HG03025 (cell line): ENCODE results near the gene SIRPA.

ENCODE experiments used
- ATAC-seq: cut with Tn5 transposase; IDR thresholded peaks from one replicate; pipeline ENCODE4 v1.9.1; 2021; ENCODE audit warnings: mild to moderate bottlenecking, moderate library complexity; ENCODE audit not compliant: unreplicated experiment, low FRiP score

Gene SIRPA

DNA sequence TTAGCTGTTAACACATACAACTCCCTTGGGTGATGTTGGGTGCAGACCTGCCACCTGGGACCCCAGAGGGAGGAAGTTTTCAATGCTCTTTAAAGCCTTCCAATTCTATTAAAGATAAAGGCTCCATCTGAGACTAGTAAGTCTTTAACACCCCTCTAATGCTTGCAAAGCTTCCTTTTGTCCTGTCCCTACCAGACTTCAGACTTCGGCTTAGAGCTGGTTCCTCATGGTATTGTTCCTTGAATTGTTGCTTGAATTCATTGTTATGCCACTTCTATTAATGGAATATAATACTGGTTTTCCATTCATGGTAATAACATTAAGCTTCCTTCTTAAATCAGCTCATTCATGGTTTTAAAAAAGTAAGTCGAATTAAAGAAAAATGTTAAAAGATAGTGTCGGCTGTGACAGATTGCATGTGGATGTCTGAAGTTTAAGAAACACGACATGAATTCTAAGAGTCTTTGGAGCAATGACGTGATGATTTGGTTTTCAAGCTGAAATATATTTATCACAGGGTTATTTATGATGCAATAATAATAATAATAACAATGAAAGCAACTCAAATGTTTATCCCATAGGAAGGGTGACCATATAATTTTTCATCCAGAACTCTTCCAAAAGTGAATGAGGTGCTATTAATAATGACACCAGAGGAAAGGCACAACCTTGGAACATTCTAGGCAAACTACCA, 76.8 kb downstream of the SIRPA start:
- no peak for ATAC-seq

DNA sequence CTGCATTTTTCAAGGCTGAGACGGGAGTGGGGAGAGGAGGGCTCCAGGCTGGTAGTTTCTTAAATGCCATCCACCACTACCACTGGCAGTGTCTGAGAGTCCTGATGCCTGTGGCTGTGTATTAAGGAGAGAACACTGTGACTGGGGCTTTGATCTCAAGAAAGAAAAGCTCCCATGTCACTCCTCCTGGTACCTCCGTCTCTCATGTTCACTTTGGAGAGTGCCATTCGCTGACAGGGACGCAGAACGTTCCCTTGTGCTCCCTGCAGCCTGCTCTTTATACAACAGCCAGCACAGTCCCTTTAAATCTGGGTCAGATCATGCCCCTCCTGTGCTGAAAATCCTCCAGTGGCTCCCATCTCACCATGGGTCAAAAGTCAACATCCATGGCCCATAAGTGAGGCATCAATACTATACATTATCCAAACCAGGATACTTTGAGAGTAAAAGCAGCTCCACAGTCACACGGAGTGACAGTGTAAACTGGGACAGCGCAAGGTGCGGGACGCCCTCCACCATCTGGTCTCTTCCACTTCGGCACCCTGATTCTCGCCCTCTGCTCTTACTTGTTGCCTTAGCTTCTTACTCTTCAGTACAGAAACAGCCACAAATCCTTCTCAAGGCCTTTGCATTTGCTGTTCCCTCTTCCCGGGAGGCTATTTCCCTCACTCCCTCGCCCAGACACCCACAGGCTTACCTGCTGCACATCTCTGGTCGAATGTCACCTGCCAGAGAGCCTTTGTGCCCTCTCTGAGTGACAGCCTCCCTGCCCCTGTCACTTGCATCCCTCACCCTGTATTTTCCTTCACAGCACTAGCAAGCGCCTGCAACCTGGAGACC, 78.6 kb downstream of the SIRPA start:
- ATAC-seq = no peak

DNA sequence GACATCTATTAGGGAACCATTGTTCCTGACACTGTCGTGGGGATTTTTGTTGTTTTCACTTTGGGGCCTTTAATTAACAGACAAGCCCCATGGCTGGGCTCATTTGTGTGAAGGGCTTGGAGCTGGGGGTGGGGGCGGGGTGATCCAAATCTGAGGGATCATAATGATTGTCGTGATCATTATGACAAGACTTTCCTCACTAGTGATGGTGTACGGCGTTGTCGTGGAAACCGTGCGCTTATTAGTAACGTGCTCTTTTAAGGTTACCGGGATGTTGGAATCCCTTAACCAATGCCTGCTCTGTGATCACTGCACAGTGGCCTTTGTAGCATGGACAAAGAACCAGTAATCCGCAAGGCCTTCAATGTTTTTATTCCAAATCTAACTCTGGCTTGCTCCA, 80.1 kb downstream of the SIRPA start:
- no peak for ATAC-seq

GRCh38 chr20:1979106-1979778, 84.0 kb downstream of the SIRPA start:
- no peak for ATAC-seq

DNA sequence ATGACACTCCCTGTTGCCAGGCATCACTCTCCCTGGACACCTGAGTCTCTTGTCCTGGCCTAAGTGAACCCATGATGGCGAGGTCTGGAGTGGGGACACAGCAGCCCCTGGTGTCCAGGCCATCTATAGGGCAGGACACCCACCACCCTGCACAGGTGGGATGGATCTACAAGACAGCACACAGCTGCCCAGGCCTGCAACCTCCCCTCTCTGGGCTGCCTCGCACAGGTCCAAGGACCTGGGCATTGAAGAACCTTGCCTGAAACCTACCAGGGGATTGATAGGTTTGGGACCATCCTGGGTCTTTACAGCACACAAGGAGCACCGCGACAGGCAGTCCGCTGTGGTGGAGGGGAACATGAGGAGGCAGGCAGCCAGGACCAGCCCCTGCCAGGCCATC, 87.5 kb downstream of the SIRPA start:
- no peak for ATAC-seq

GRCh38 chr20:1983301-1983700, 88.1 kb downstream of the SIRPA start:
- ATAC-seq = no peak

GRCh38 chr20:1987826-1988225, 92.6 kb downstream of the SIRPA start:
- no peak for ATAC-seq
